ENCODE measurements around the gene ADRB2. TPM values are rescaled to one million over a fixed set of nuclear protein-coding genes. Genes with fewer than 3 reads are reported as not detected.

Gene ADRB2
- total and polyA plus RNA-seq, 4 donors = 1.2 to 7.6 (median 3.8) TPM

GRCh38 chr5:148858106-148858505, 31.7 kb downstream of the ADRB2 start:
- Histone ChIP-seq H3K4me1 (ENCODE audit: control insufficient read depth in 4 of 4, insufficient read depth in 4 of 4, low read length in 3 of 4) (peaks cover 0 to 6% (median 1%) of the 10 kb centered on the region in 4 donors), H3K9ac (ENCODE audit: low read depth in 1 of 2, low read length in 2 of 2) (no peak overlapping the region), H3K4me3 (ENCODE audit: low read depth in 1 of 3, low read length in 3 of 3) (no peak overlapping the region), H3K27ac (ENCODE audit: low read depth in 1 of 2, low read length in 2 of 2) (no peak overlapping the region), H3K27me3 (ENCODE audit: control insufficient read depth in 4 of 4, insufficient read depth in 4 of 4, low read length in 3 of 4) (no peaks in the 10 kb centered on the region), H3K9me3 (ENCODE audit: control insufficient read depth in 4 of 4, low read length in 3 of 4) (no peaks in the 10 kb centered on the region), H3K36me3 (ENCODE audit: control insufficient read depth in 4 of 4, insufficient read depth in 3 of 4, low read depth in 1 of 4, low read length in 3 of 4) (no peaks in the 10 kb centered on the region)
- DNase-seq (ENCODE audit: low spot score) = no peak
- no peak for TF ChIP-seq HNF4A (conservative IDR thresholded peaks at IDR 0.05)
- no peak for TF ChIP-seq HNF4G (IDR thresholded peaks at IDR 0.05)
- TF ChIP-seq ZBTB33 (IDR thresholded peaks at IDR 0.05) = no peak
- TF ChIP-seq CTCF (IDR thresholded peaks at IDR 0.05; ENCODE audit: low read depth, low read length, missing input control) = no peak
- no peak for TF ChIP-seq EGR1 (IDR thresholded peaks at IDR 0.05; ENCODE audit: low read depth in 2 of 2)
- no peak for TF ChIP-seq SP1 (IDR thresholded peaks at IDR 0.05)
- TF ChIP-seq TAF1 (conservative IDR thresholded peaks at IDR 0.05) = no peak
- no peak for TF ChIP-seq NR2F2 (IDR thresholded peaks at IDR 0.05)
- no peak for TF ChIP-seq REST (IDR thresholded peaks at IDR 0.05)
- no peak for TF ChIP-seq YY1 (IDR thresholded peaks at IDR 0.05)
- WGBS = 94% methylated on average over 2 of the region's 2 CpGs

GRCh38 chr5:148858547-148858946, 32.1 kb downstream of the ADRB2 start:
- H3K27ac ChIP-seq (ENCODE audit: low read depth in 1 of 2, low read length in 2 of 2) = no peak overlapping the region
- no peak overlapping the region for H3K9ac ChIP-seq (ENCODE audit: low read depth in 1 of 2, low read length in 2 of 2)
- H3K4me1 ChIP-seq (ENCODE audit: control insufficient read depth in 4 of 4, insufficient read depth in 4 of 4, low read length in 3 of 4) = peaks cover 0 to 6% (median 1%) of the 10 kb centered on the region in 4 donors
- no peak for DNase-seq (ENCODE audit: low spot score)
- H3K4me3 ChIP-seq (ENCODE audit: low read depth in 1 of 3, low read length in 3 of 3) = no peak overlapping the region
- 91% methylated on average over 6 of the region's 6 CpGs for WGBS
- no peaks in the 10 kb centered on the region for H3K27me3 ChIP-seq (ENCODE audit: control insufficient read depth in 4 of 4, insufficient read depth in 4 of 4, low read length in 3 of 4)
- H3K9me3 ChIP-seq (ENCODE audit: control insufficient read depth in 4 of 4, low read length in 3 of 4) = no peaks in the 10 kb centered on the region
- no peaks in the 10 kb centered on the region for H3K36me3 ChIP-seq (ENCODE audit: control insufficient read depth in 4 of 4, insufficient read depth in 3 of 4, low read depth in 1 of 4, low read length in 3 of 4)
- TF ChIP-seq YY1 (IDR thresholded peaks at IDR 0.05) = no peak
- no peak for TF ChIP-seq SP1 (IDR thresholded peaks at IDR 0.05)
- TF ChIP-seq CTCF (IDR thresholded peaks at IDR 0.05; ENCODE audit: low read depth, low read length, missing input control) = no peak
- no peak for TF ChIP-seq FOXA2 (IDR thresholded peaks at IDR 0.05)
- no peak for TF ChIP-seq RAD21 (IDR thresholded peaks at IDR 0.05)
- TF ChIP-seq MAX (IDR thresholded peaks at IDR 0.05) = no peak
- TF ChIP-seq ZBTB33 (IDR thresholded peaks at IDR 0.05) = no peak
- no peak for TF ChIP-seq RXRA (IDR thresholded peaks at IDR 0.05)
- TF ChIP-seq TAF1 (conservative IDR thresholded peaks at IDR 0.05) = no peak
- TF ChIP-seq REST (IDR thresholded peaks at IDR 0.05) = no peak
- TF ChIP-seq GABPA (IDR thresholded peaks at IDR 0.05 in 1 of 2, conservative IDR thresholded peaks at IDR 0.05 in 1 of 2) = no peak
- TF ChIP-seq JUND (IDR thresholded peaks at IDR 0.05) = no peak
- TF ChIP-seq HNF4A (conservative IDR thresholded peaks at IDR 0.05) = no peak
- TF ChIP-seq NR2F2 (IDR thresholded peaks at IDR 0.05) = no peak

Data from liver (tissue), 9 donors.